Measurements from ENCODE around the gene PRRG2. TPM values are rescaled to one million over a fixed set of nuclear protein-coding genes. Genes with fewer than 3 reads are reported as not detected.

The PRRG2 gene
- total and polyA plus RNA-seq, 10 of the 15 experiments (the other 5 are each of a cell fraction or from before 2014, with no cell fraction given) = 0.09 to 2.1 (median 0.86) TPM

GRCh38 chr19:49605605-49606004 is 24.5 kb downstream of the PRRG2 start:
- Histone ChIP-seq H3K36me3 (ENCODE audit: control insufficient read depth in 2 of 2, insufficient read depth in 2 of 2, low read length in 1 of 2) (peaks cover 10 to 16% of the 10 kb centered on the region in 2 experiments), H2AFZ (ENCODE audit: control insufficient read depth, low read depth, low read length) (no peak overlapping the region), H3K4me1 (ENCODE audit: control insufficient read depth, insufficient read depth, low read length) (no peaks in the 10 kb centered on the region), H3K27me3 (replicated peaks in 1 of 2; ENCODE audit: control insufficient read depth in 2 of 2, insufficient read depth in 2 of 2, low read length in 1 of 2) (no peaks in the 10 kb centered on the region), H3K79me2 (ENCODE audit: control insufficient read depth, insufficient read depth, low read length) (no peaks in the 10 kb centered on the region; the same call in 1 of the 2 replicates), H3K4me3 (no peak overlapping the region), H3K9me3 (replicated peaks; ENCODE audit: control insufficient read depth, insufficient read depth, low read length) (no peaks in the 10 kb centered on the region), H3K9ac (ENCODE audit: control insufficient read depth, insufficient read depth, low read length) (no peak overlapping the region), H3K27ac (ENCODE audit: control insufficient read depth, insufficient read depth) (no peak overlapping the region), H3K4me2 (ENCODE audit: control insufficient read depth, insufficient read depth) (no peak overlapping the region), H4K20me1 (ENCODE audit: control insufficient read depth, insufficient read depth) (no peaks in the 10 kb centered on the region)
- WGBS (ENCODE audit: insufficient coverage, insufficient replicate concordance, low lambda C conversion rate, missing lambda C conversion rate) = 94% methylated on average over 7 of the region's 7 CpGs
- CTCF ChIA-PET = no interaction called here
- intact Hi-C loops (cut with micrococcal nuclease; ENCODE audit: unreplicated experiment) = no loop called here
- POLR2A ChIA-PET = no interaction called here
- RAD21 ChIA-PET (ENCODE audit: unreplicated experiment) = no interaction called here
- SMC1A ChIA-PET (ENCODE audit: uncharacterized antibody, unreplicated experiment) = no interaction called here
- FAIRE-seq (no peak), DNase-seq (ENCODE audit: low read depth, low spot score) (no peak), ATAC-seq (no peak)
- BruUV-seq (replicated peaks) = no TSS peak
- in situ Hi-C loops (cut with MboI) = no loop called here
- TF ChIP-seq PAX5 (IDR thresholded peaks at IDR 0.05; ENCODE audit: borderline replicate concordance, low read depth, low read length) (no peak), MXI1 (IDR thresholded peaks at IDR 0.05; ENCODE audit: low read depth, low read length) (no peak), CBX3 (IDR thresholded peaks at IDR 0.05; ENCODE audit: borderline replicate concordance, low read depth) (no peak), ATF3 (IDR thresholded peaks at IDR 0.05; ENCODE audit: borderline replicate concordance, extremely low read depth, low read depth, low read length) (no peak), CEBPZ (IDR thresholded peaks at IDR 0.05; ENCODE audit: low read depth, low read length) (no peak), SREBF1 (IDR thresholded peaks at IDR 0.05; ENCODE audit: low read length) (no peak), BHLHE40 (IDR thresholded peaks at IDR 0.05; ENCODE audit: borderline replicate concordance in 1 of 2, low read depth in 2 of 2, low read length in 1 of 2) (no peak), ZBTB4 (CRISPR knock-in tag; IDR thresholded peaks at IDR 0.05) (no peak)
- TF ChIP-seq, protein P1, sequence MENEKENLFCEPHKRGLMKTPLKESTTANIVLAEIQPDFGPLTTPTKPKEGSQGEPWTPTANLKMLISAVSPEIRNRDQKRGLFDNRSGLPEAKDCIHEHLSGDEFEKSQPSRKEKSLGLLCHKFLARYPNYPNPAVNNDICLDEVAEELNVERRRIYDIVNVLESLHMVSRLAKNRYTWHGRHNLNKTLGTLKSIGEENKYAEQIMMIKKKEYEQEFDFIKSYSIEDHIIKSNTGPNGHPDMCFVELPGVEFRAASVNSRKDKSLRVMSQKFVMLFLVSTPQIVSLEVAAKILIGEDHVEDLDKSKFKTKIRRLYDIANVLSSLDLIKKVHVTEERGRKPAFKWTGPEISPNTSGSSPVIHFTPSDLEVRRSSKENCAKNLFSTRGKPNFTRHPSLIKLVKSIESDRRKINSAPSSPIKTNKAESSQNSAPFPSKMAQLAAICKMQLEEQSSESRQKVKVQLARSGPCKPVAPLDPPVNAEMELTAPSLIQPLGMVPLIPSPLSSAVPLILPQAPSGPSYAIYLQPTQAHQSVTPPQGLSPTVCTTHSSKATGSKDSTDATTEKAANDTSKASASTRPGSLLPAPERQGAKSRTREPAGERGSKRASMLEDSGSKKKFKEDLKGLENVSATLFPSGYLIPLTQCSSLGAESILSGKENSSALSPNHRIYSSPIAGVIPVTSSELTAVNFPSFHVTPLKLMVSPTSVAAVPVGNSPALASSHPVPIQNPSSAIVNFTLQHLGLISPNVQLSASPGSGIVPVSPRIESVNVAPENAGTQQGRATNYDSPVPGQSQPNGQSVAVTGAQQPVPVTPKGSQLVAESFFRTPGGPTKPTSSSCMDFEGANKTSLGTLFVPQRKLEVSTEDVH (IDR thresholded peaks at IDR 0.05; ENCODE audit: low read depth, partially characterized antibody) = no peak
